Loucy (cell line): ENCODE data around the gene PNMA8C.

ENCODE experiments used
- EZH2phosphoT487 ChIP-seq: fragments of 200-600 bp; IDR thresholded peaks from 2 replicates; pipeline ENCODE4 v1.6.1; 2018; ENCODE audit warnings: antibody characterized with exemption, mild to moderate bottlenecking, moderate library complexity, borderline replicate concordance
- TF ChIP-seq, protein P1 (sequence below): fragments of 200-600 bp; sonication (generic); conservative IDR thresholded peaks from 2 replicates; pipeline ENCODE4 v1.5.1; 2014; ENCODE audit warnings: mild to moderate bottlenecking, antibody characterized with exemption, low read length

DNA sequence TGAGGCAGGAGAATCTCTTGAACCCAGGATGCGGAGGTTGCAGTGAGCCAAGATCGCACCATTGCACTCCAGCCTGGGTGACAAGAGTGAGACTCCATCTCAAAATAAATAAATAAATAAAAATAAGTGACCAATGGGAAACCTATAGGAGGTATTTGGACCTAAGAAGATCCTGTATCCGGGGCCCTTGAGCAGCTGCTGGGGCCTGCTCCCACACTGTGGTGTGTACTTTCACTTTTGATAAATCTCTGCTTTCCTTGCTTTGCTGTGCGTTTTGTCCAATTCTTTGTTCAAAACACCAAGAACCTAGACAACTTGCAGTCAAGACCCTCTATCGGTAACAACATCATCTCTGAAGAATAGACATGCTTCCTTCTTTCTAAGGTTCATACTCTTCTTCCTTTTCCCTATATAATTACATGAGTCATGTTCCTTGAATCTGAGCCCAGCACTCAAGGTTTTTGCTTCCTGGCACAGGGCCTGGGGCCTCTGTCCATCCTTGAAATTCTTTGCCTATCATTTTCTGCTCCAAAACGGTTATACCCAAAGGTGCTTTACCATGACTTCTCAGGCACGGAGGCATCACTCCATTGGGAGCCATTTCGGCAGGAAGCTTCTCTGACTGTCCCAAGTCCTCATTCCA, 14.2 kb upstream of the PNMA8C start:
- TF ChIP-seq, protein P1, sequence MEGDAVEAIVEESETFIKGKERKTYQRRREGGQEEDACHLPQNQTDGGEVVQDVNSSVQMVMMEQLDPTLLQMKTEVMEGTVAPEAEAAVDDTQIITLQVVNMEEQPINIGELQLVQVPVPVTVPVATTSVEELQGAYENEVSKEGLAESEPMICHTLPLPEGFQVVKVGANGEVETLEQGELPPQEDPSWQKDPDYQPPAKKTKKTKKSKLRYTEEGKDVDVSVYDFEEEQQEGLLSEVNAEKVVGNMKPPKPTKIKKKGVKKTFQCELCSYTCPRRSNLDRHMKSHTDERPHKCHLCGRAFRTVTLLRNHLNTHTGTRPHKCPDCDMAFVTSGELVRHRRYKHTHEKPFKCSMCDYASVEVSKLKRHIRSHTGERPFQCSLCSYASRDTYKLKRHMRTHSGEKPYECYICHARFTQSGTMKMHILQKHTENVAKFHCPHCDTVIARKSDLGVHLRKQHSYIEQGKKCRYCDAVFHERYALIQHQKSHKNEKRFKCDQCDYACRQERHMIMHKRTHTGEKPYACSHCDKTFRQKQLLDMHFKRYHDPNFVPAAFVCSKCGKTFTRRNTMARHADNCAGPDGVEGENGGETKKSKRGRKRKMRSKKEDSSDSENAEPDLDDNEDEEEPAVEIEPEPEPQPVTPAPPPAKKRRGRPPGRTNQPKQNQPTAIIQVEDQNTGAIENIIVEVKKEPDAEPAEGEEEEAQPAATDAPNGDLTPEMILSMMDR: no peak
- no peak for TF ChIP-seq EZH2phosphoT487
